ENCODE results near the gene SRRM3.

SRRM3 gene

GRCh38 chr7:76257973-76258372 is 56.3 kb downstream of the SRRM3 start:
- no peaks in the 10 kb centered on the region for H3K36me3 ChIP-seq (ENCODE audit: control insufficient read depth in 1 of 2, insufficient read depth in 2 of 2, low read depth in 1 of 2, low read length in 2 of 2)
- no peak overlapping the region for H2AFZ ChIP-seq (ENCODE audit: low read depth, low read length)
- no peak overlapping the region for H2BK120ac ChIP-seq (ENCODE audit: low read depth, low read length)
- no peak for DNase-seq
- H3K27ac ChIP-seq (ENCODE audit: low read length, poor library complexity, severe bottlenecking), result no peak overlapping the region
- WGBS, result 58% methylated on average over 8 of the region's 8 CpGs
- H3K9me3 ChIP-seq (ENCODE audit: control insufficient read depth, low read length), result no peaks in the 10 kb centered on the region
- H2BK15ac ChIP-seq (ENCODE audit: low read depth, poor library complexity, severe bottlenecking), result no peak overlapping the region
- no peak overlapping the region for H2BK5ac ChIP-seq (ENCODE audit: low read depth, low read length, poor library complexity, severe bottlenecking)
- H3K23ac ChIP-seq (ENCODE audit: low read length in 2 of 2), result no peak overlapping the region
- peaks cover 8% of the 10 kb centered on the region for H3K4me1 ChIP-seq (ENCODE audit: control insufficient read depth, insufficient read depth, low read depth, low read length)
- H3K18ac ChIP-seq (ENCODE audit: low read depth in 1 of 2, low read length in 2 of 2), result no peak overlapping the region
- no peak overlapping the region for H2AK5ac ChIP-seq (ENCODE audit: low read length, severe bottlenecking)
- no peak overlapping the region for H3K9ac ChIP-seq (ENCODE audit: low read length)
- H3K14ac ChIP-seq (ENCODE audit: low read length in 2 of 2), result no peak overlapping the region
- H3K79me1 ChIP-seq (replicated peaks; ENCODE audit: low read length, poor library complexity, severe bottlenecking), result no peaks in the 10 kb centered on the region
- H2BK12ac ChIP-seq (ENCODE audit: low read length in 2 of 2), result no peak overlapping the region
- H3K4me3 ChIP-seq (ENCODE audit: insufficient read depth in 1 of 2, low read depth in 1 of 2, low read length in 2 of 2), result no peak overlapping the region
- no peak overlapping the region for H3K4me2 ChIP-seq (ENCODE audit: low read length, poor library complexity, severe bottlenecking)
- no peak overlapping the region for H4K91ac ChIP-seq (ENCODE audit: low read length)
- H3K4ac ChIP-seq (ENCODE audit: low read depth in 1 of 2, low read length in 2 of 2), result no peak overlapping the region
- no peak overlapping the region for H4K8ac ChIP-seq (ENCODE audit: low read length)
- peaks cover 28 to 37% of the 10 kb centered on the region in 2 experiments for H3K27me3 ChIP-seq (ENCODE audit: control insufficient read depth in 1 of 2, insufficient read depth in 1 of 2, low read length in 2 of 2)

- Histone ChIP-seq H2BK12ac (ENCODE audit: low read length in 2 of 2) (no peak overlapping the region), H3K27ac (ENCODE audit: low read length, poor library complexity, severe bottlenecking) (no peak overlapping the region), H4K91ac (ENCODE audit: low read length) (no peak overlapping the region), H3K4me3 (ENCODE audit: insufficient read depth in 1 of 2, low read depth in 1 of 2, low read length in 2 of 2) (no peak overlapping the region), H3K14ac (ENCODE audit: low read length in 2 of 2) (no peak overlapping the region), H2BK15ac (ENCODE audit: low read depth, poor library complexity, severe bottlenecking) (peak overlapping the region; percentile 62), H3K27me3 (ENCODE audit: control insufficient read depth in 1 of 2, insufficient read depth in 1 of 2, low read length in 2 of 2) (peaks cover 28 to 37% of the 10 kb centered on the region in 2 experiments), H3K4me2 (ENCODE audit: low read length, poor library complexity, severe bottlenecking) (peak overlapping the region; percentile 69), H2AFZ (ENCODE audit: low read depth, low read length) (no peak overlapping the region), H2BK5ac (ENCODE audit: low read depth, low read length, poor library complexity, severe bottlenecking) (no peak overlapping the region), H2AK5ac (ENCODE audit: low read length, severe bottlenecking) (no peak overlapping the region), H3K36me3 (ENCODE audit: control insufficient read depth in 1 of 2, insufficient read depth in 2 of 2, low read depth in 1 of 2, low read length in 2 of 2) (no peaks in the 10 kb centered on the region), H3K9ac (ENCODE audit: low read length) (no peak overlapping the region), H4K8ac (ENCODE audit: low read length) (peak overlapping the region; percentile 53), H3K4ac (ENCODE audit: low read depth in 1 of 2, low read length in 2 of 2) (no peak overlapping the region), H3K18ac (ENCODE audit: low read depth in 1 of 2, low read length in 2 of 2) (peak overlapping the region in 1 of 2 experiments; percentile 7), H2BK120ac (ENCODE audit: low read depth, low read length) (no peak overlapping the region), H3K4me1 (ENCODE audit: control insufficient read depth, insufficient read depth, low read depth, low read length) (peaks cover 8% of the 10 kb centered on the region), H3K79me1 (replicated peaks; ENCODE audit: low read length, poor library complexity, severe bottlenecking) (no peaks in the 10 kb centered on the region), H3K9me3 (ENCODE audit: control insufficient read depth, low read length) (no peaks in the 10 kb centered on the region), H3K23ac (ENCODE audit: low read length in 2 of 2) (no peak overlapping the region)
- WGBS, result 31% methylated on average over 29 of the region's 50 CpGs
- DNase-seq, result no peak
Observed at GRCh38 chr7:76259124-76260093, 57.7 kb downstream of the SRRM3 start.

- Histone ChIP-seq H3K4me3 (ENCODE audit: insufficient read depth in 1 of 2, low read depth in 1 of 2, low read length in 2 of 2) (no peak overlapping the region), H2BK5ac (ENCODE audit: low read depth, low read length, poor library complexity, severe bottlenecking) (no peak overlapping the region), H3K36me3 (ENCODE audit: control insufficient read depth in 1 of 2, insufficient read depth in 2 of 2, low read depth in 1 of 2, low read length in 2 of 2) (no peaks in the 10 kb centered on the region), H4K91ac (ENCODE audit: low read length) (no peak overlapping the region), H3K79me1 (replicated peaks; ENCODE audit: low read length, poor library complexity, severe bottlenecking) (no peaks in the 10 kb centered on the region), H3K9ac (ENCODE audit: low read length) (no peak overlapping the region), H2BK120ac (ENCODE audit: low read depth, low read length) (no peak overlapping the region), H2BK15ac (ENCODE audit: low read depth, poor library complexity, severe bottlenecking) (no peak overlapping the region), H3K18ac (ENCODE audit: low read depth in 1 of 2, low read length in 2 of 2) (no peak overlapping the region), H3K9me3 (ENCODE audit: control insufficient read depth, low read length) (no peaks in the 10 kb centered on the region), H2AK5ac (ENCODE audit: low read length, severe bottlenecking) (no peak overlapping the region), H4K8ac (ENCODE audit: low read length) (no peak overlapping the region), H2AFZ (ENCODE audit: low read depth, low read length) (no peak overlapping the region), H2BK12ac (ENCODE audit: low read length in 2 of 2) (no peak overlapping the region), H3K14ac (ENCODE audit: low read length in 2 of 2) (no peak overlapping the region), H3K4me2 (ENCODE audit: low read length, poor library complexity, severe bottlenecking) (peak overlapping the region; percentile 47), H3K4ac (ENCODE audit: low read depth in 1 of 2, low read length in 2 of 2) (no peak overlapping the region), H3K27me3 (ENCODE audit: control insufficient read depth in 1 of 2, insufficient read depth in 1 of 2, low read length in 2 of 2) (peaks cover 28 to 37% of the 10 kb centered on the region in 2 experiments), H3K4me1 (ENCODE audit: control insufficient read depth, insufficient read depth, low read depth, low read length) (peaks cover 9% of the 10 kb centered on the region), H3K27ac (ENCODE audit: low read length, poor library complexity, severe bottlenecking) (no peak overlapping the region), H3K23ac (ENCODE audit: low read length in 2 of 2) (no peak overlapping the region)
- peak; percentile 49 for DNase-seq
- WGBS, result 7% methylated on average over 24 of the region's 28 CpGs
Observed at GRCh38 chr7:76260171-76260703, 58.5 kb downstream of the SRRM3 start.

- H3K27me3 ChIP-seq (ENCODE audit: control insufficient read depth in 1 of 2, insufficient read depth in 1 of 2, low read length in 2 of 2), result peaks cover 28 to 34% of the 10 kb centered on the region in 2 experiments
- no peak overlapping the region for H3K23ac ChIP-seq (ENCODE audit: low read length in 2 of 2)
- no peak overlapping the region for H4K91ac ChIP-seq (ENCODE audit: low read length)
- H2AK5ac ChIP-seq (ENCODE audit: low read length, severe bottlenecking), result no peak overlapping the region
- 95% methylated on average over 11 of the region's 11 CpGs for WGBS
- no peak overlapping the region for H3K4me2 ChIP-seq (ENCODE audit: low read length, poor library complexity, severe bottlenecking)
- H3K36me3 ChIP-seq (ENCODE audit: control insufficient read depth in 1 of 2, insufficient read depth in 2 of 2, low read depth in 1 of 2, low read length in 2 of 2), result no peaks in the 10 kb centered on the region
- no peak overlapping the region for H2BK5ac ChIP-seq (ENCODE audit: low read depth, low read length, poor library complexity, severe bottlenecking)
- no peak overlapping the region for H3K14ac ChIP-seq (ENCODE audit: low read length in 2 of 2)
- H3K4me3 ChIP-seq (ENCODE audit: insufficient read depth in 1 of 2, low read depth in 1 of 2, low read length in 2 of 2), result no peak overlapping the region
- no peak overlapping the region for H2AFZ ChIP-seq (ENCODE audit: low read depth, low read length)
- H2BK15ac ChIP-seq (ENCODE audit: low read depth, poor library complexity, severe bottlenecking), result no peak overlapping the region
- H3K9ac ChIP-seq (ENCODE audit: low read length), result no peak overlapping the region
- no peaks in the 10 kb centered on the region for H3K9me3 ChIP-seq (ENCODE audit: control insufficient read depth, low read length)
- H3K4ac ChIP-seq (ENCODE audit: low read depth in 1 of 2, low read length in 2 of 2), result no peak overlapping the region
- H3K4me1 ChIP-seq (ENCODE audit: control insufficient read depth, insufficient read depth, low read depth, low read length), result peaks cover 10% of the 10 kb centered on the region
- no peak overlapping the region for H3K27ac ChIP-seq (ENCODE audit: low read length, poor library complexity, severe bottlenecking)
- no peak for DNase-seq
- no peak overlapping the region for H2BK120ac ChIP-seq (ENCODE audit: low read depth, low read length)
- no peak overlapping the region for H3K18ac ChIP-seq (ENCODE audit: low read depth in 1 of 2, low read length in 2 of 2)
- no peaks in the 10 kb centered on the region for H3K79me1 ChIP-seq (replicated peaks; ENCODE audit: low read length, poor library complexity, severe bottlenecking)
- no peak overlapping the region for H4K8ac ChIP-seq (ENCODE audit: low read length)
- no peak overlapping the region for H2BK12ac ChIP-seq (ENCODE audit: low read length in 2 of 2)
Observed at GRCh38 chr7:76261329-76261728, 59.6 kb downstream of the SRRM3 start.

Measured in mesenchymal stem cell (in vitro differentiated cells and primary cell).